H1 (cell line): Measurements from ENCODE around the gene PTRH1. TPM values are rescaled to one million over a fixed set of nuclear protein-coding genes. Genes with fewer than 3 reads are reported as not detected.
A peak's percentile ranks its signal among the peaks of the same experiment; 100 is the strongest.

Experiments
- CTCF ChIA-PET: fragments of 300-600 bp; sonication (Branson Sonifier 250); formaldehyde crosslinking; loops from one replicate; lab custom pipeline; 2021; ENCODE audit not compliant: partially characterized antibody; lab: Charles Lee
- POLR2A ChIA-PET: fragments of 300-600 bp; sonication (Branson Sonifier 250); formaldehyde crosslinking; loops from one replicate; lab custom pipeline; 2021; ENCODE audit warnings: inconsistent platforms; ENCODE audit not compliant: partially characterized antibody; lab: Charles Lee
- DNase-seq, 2 experiments: peaks; one replicate each; pipeline versions ENCODE4 v3.0.0 to v3.0.0-alpha.2; 2010 to 2022; ENCODE audit warnings: low spot score in 2 of 2, low read depth in 1 of 2, mixed read lengths in 1 of 2
- FAIRE-seq: peaks from 2 replicates; lab custom pipeline; 2011; peaks lifted over from hg19 to GRCh38; lab: Jason Lieb, UNC
- H2AFZ ChIP-seq: 2 replicates; pipeline ENCODE4 v1.8.1; 2012; ENCODE audit warnings: low read length, inconsistent platforms
- H2AK5ac ChIP-seq: 2 replicates; pipeline ENCODE4 v1.6.1; 2013; ENCODE audit warnings: low read depth, low read length
- H2BK120ac ChIP-seq: replicated peaks from 2 replicates; pipeline ENCODE3; 2013; ENCODE audit warnings: low read depth, low read length, inconsistent platforms
- H2BK12ac ChIP-seq: 2 replicates; pipeline ENCODE4 v1.6.1; 2013; ENCODE audit warnings: low read depth, low read length
- H2BK15ac ChIP-seq: 2 replicates; pipeline ENCODE4 v1.6.1; 2013; ENCODE audit warnings: low read length
- H2BK20ac ChIP-seq: 2 replicates; pipeline ENCODE4 v1.6.1; 2013; ENCODE audit warnings: low read length
- H2BK5ac ChIP-seq: 2 replicates; pipeline ENCODE4 v1.6.1; 2013; ENCODE audit warnings: low read depth, low read length
- H3K14ac ChIP-seq: 2 replicates; pipeline ENCODE4 v1.6.1; 2013; ENCODE audit warnings: inconsistent platforms; ENCODE audit not compliant: insufficient read length
- H3K18ac ChIP-seq: 2 replicates; pipeline ENCODE4 v1.6.1; 2013; ENCODE audit warnings: low read length; ENCODE audit errors: extremely low read depth
- H3K23ac ChIP-seq: 2 replicates; pipeline ENCODE4 v1.6.1; 2013; ENCODE audit warnings: inconsistent platforms; ENCODE audit not compliant: insufficient read length
- H3K23me2 ChIP-seq: 2 replicates; pipeline ENCODE4 v1.6.1; 2013; ENCODE audit warnings: low read depth, low read length
- H3K27ac ChIP-seq: 2 replicates; pipeline ENCODE4 v1.6.1; 2011; ENCODE audit warnings: low read depth, low read length, inconsistent platforms
- H3K27me3 ChIP-seq, 4 experiments: replicated peaks in 1 of 4; 1 replicate in 1 of 4; 2 replicates in 3 of 4; pipeline versions ENCODE4 v1.6.1 to v1.8.1; 2011 to 2013; ENCODE audit warnings: low read length in 3 of 4, mild to moderate bottlenecking in 3 of 4, inconsistent platforms in 2 of 4, mixed read lengths in 2 of 4, moderate library complexity in 1 of 4; ENCODE audit not compliant: control insufficient read depth in 3 of 4, insufficient read depth in 3 of 4; ENCODE audit errors: extremely low read depth in 1 of 4
- H3K36me3 ChIP-seq, 4 experiments: 2 replicates each; pipeline versions ENCODE4 v1.6.1 to v1.8.1; 2011 to 2013; ENCODE audit warnings: mild to moderate bottlenecking in 4 of 4, low read length in 3 of 4, moderate library complexity in 2 of 4, control low read depth in 1 of 4, inconsistent platforms in 1 of 4; ENCODE audit not compliant: insufficient read depth in 4 of 4, control insufficient read depth in 2 of 4
- H3K4ac ChIP-seq: replicated peaks from 2 replicates; pipeline ENCODE3; 2013; ENCODE audit warnings: low read length, low read depth, mixed read lengths, inconsistent platforms; ENCODE audit not compliant: insufficient read length
- H3K4me1 ChIP-seq, 4 experiments: replicated peaks in 1 of 4; 1 replicate in 1 of 4; 2 replicates in 3 of 4; pipeline versions ENCODE4 v1.6.1 to v1.8.1; 2011 to 2013; ENCODE audit warnings: low read length in 3 of 4, inconsistent platforms in 2 of 4, mixed read lengths in 1 of 4; ENCODE audit not compliant: insufficient read depth in 4 of 4, control insufficient read depth in 3 of 4
- H3K4me2 ChIP-seq, 2 experiments: 2 replicates each; pipeline versions ENCODE4 v1.6.1 to v1.8.1; 2011 to 2013; ENCODE audit warnings: low read depth in 2 of 2, low read length in 2 of 2, control low read depth in 1 of 2, inconsistent platforms in 1 of 2, mild to moderate bottlenecking in 1 of 2; ENCODE audit not compliant: insufficient read depth in 1 of 2
- H3K4me3 ChIP-seq, 4 experiments: fragments of 200-600, 300-600 bp in 1 of 4; sonication (generic), shearing (Covaris generic), sonication (Bioruptor Twin) in 1 of 4; 2 replicates each; pipeline versions ENCODE4 v1.5.1 to v1.8.1; 2011 to 2016; ENCODE audit warnings: low read length in 4 of 4, low read depth in 3 of 4, control low read depth in 2 of 4, inconsistent platforms in 2 of 4, mild to moderate bottlenecking in 2 of 4, mixed read lengths in 1 of 4, moderate library complexity in 1 of 4; ENCODE audit not compliant: insufficient read depth in 2 of 4; ENCODE audit errors: extremely low read depth in 1 of 4
- H3K56ac ChIP-seq: replicated peaks from 2 replicates; pipeline ENCODE3; 2013; ENCODE audit warnings: low read depth, mild to moderate bottlenecking, mixed read lengths, low read length, inconsistent platforms; ENCODE audit not compliant: insufficient read length
- H3K79me1 ChIP-seq: 2 replicates; pipeline ENCODE4 v1.6.1; 2013; ENCODE audit warnings: low read depth, low read length, control low read depth
- H3K79me2 ChIP-seq, 2 experiments: 2 replicates each; pipeline versions ENCODE4 v1.6.1 to v1.8.1; 2012 to 2013; ENCODE audit warnings: low read length in 2 of 2, mild to moderate bottlenecking in 2 of 2, inconsistent platforms in 1 of 2; ENCODE audit not compliant: insufficient read depth in 2 of 2, control insufficient read depth in 1 of 2
- H3K9ac ChIP-seq, 4 experiments: replicated peaks in 1 of 4; 1 replicate in 1 of 4; 2 replicates in 3 of 4; pipeline versions ENCODE4 v1.6.1 to v1.8.1; 2011 to 2013; ENCODE audit warnings: low read depth in 3 of 4, low read length in 3 of 4, control low read depth in 2 of 4, mild to moderate bottlenecking in 2 of 4, moderate library complexity in 2 of 4, inconsistent platforms in 1 of 4; ENCODE audit errors: extremely low read depth in 1 of 4
- H3K9me3 ChIP-seq, 2 experiments: 2 replicates each; pipeline versions ENCODE4 v1.6.1 to v1.8.1; 2012 to 2013; ENCODE audit warnings: mild to moderate bottlenecking in 2 of 2, moderate library complexity in 2 of 2, control low read depth in 1 of 2, inconsistent platforms in 1 of 2, low read depth in 1 of 2, low read length in 1 of 2, mixed read lengths in 1 of 2; ENCODE audit not compliant: insufficient read depth in 2 of 2
- H4K20me1 ChIP-seq, 2 experiments: replicated peaks in 1 of 2; 2 replicates each; pipeline versions ENCODE3 to v1.8.1; 2011 to 2013; ENCODE audit warnings: inconsistent platforms in 2 of 2, low read length in 2 of 2, mild to moderate bottlenecking in 1 of 2; ENCODE audit not compliant: insufficient read depth in 2 of 2, control insufficient read depth in 1 of 2
- H4K5ac ChIP-seq: 2 replicates; pipeline ENCODE4 v1.6.1; 2013; ENCODE audit warnings: low read length, low read depth, mixed read lengths, inconsistent platforms; ENCODE audit not compliant: insufficient read length
- H4K8ac ChIP-seq: 2 replicates; pipeline ENCODE4 v1.8.0; 2013; ENCODE audit warnings: mild to moderate bottlenecking, moderate library complexity, low read length, inconsistent platforms; ENCODE audit not compliant: insufficient read depth; ENCODE audit errors: extremely low read depth
- H4K91ac ChIP-seq: replicated peaks from 2 replicates; pipeline ENCODE3; 2013; ENCODE audit warnings: low read length, mixed read lengths, inconsistent platforms; ENCODE audit not compliant: insufficient read length
- CTCF ChIP-seq, 3 experiments: IDR thresholded peaks; 1 replicate in 2 of 3; 2 replicates in 1 of 3; pipeline versions ENCODE4 v1.5.1 to v1.6.1; 2011; ENCODE audit warnings: low read length in 3 of 3, mild to moderate bottlenecking in 3 of 3, inconsistent platforms in 2 of 3, low read depth in 1 of 3, moderate library complexity in 1 of 3; ENCODE audit not compliant: insufficient read depth in 1 of 3; ENCODE audit errors: control extremely low read depth in 1 of 3
- JUN ChIP-seq: IDR thresholded peaks from 2 replicates; pipeline ENCODE4 v1.6.1; 2011; ENCODE audit warnings: low read depth, mild to moderate bottlenecking, improper control_type of control experiment, low read length
- WGBS, 2 experiments: shearing (Covaris generic) in 1 of 2; methylation state at CpG; one replicate each; pipeline versions ENCODE4 v1.1.6 to v1.1.7; 2013 to 2015; ENCODE audit warnings: low lambda C conversion rate in 2 of 2, mixed read lengths in 2 of 2, inconsistent platforms in 1 of 2, low coverage in 1 of 2, missing lambda C conversion rate in 1 of 2; ENCODE audit not compliant: insufficient replicate concordance in 2 of 2, insufficient coverage in 1 of 2, insufficient read length in 1 of 2; ENCODE audit errors: extremely low coverage in 1 of 2, missing lambda C conversion rate in 1 of 2; 5-methylcytosine and 5-hydroxymethylcytosine counted together
- polyA plus RNA-seq, 7 experiments: library from polyadenylated mRNA; depleted of rRNA in 3 of 7; stranded (reverse) in 5 of 7; unstranded in 2 of 7; fragments of >200 nt in 5 of 7; fragments of 200-250 nt in 2 of 7; gene quantifications; 1 replicate in 5 of 7; 2 replicates in 1 of 7; 4 replicates in 1 of 7; pipeline versions ENCODE4 v1.2.1 to v1.2.3, GENCODE V29; 2011 to 2013; ENCODE audit warnings: missing spikeins in 2 of 7, mixed read lengths in 2 of 7
- total RNA-seq: library from RNA; stranded (reverse); fragmentation: NEBNext Ultra II Directional; extraction: Animal tissue kit (Norgen Biotek cat#: 25700); gene quantifications from 2 replicates; pipeline ENCODE4 v1.2.1, GENCODE V29; 2021

Gene PTRH1
- total and polyA plus RNA-seq, 2 of the 8 experiments (the other 6 are each of a cell fraction or from before 2014, with no cell fraction given): 11.1 to 19.8 TPM

- Histone ChIP-seq H3K27ac (no peak overlapping the region), H3K23ac (no peak overlapping the region), H3K56ac (no peak overlapping the region), H3K4me1 (no peaks in the 10 kb centered on the region; a peak in 2 of 7 replicates), H2AK5ac (no peak overlapping the region), H3K27me3 (peaks cover 0 to under 1% (median under 1%) of the 10 kb centered on the region in 4 experiments; a peak in 1 of 7 replicates), H2BK5ac (no peak overlapping the region), H3K9ac (no peak overlapping the region), H3K18ac (no peak overlapping the region), H3K36me3 (no peaks in the 10 kb centered on the region; a peak in 2 of 8 replicates), H4K91ac (no peak overlapping the region), H2BK12ac (no peak overlapping the region), H3K79me2 (no peaks in the 10 kb centered on the region), H3K4me2 (no peak overlapping the region), H2AFZ (no peak overlapping the region), H3K9me3 (no peaks in the 10 kb centered on the region), H3K23me2 (peaks cover 4% of the 10 kb centered on the region; the same call in 1 of the 2 replicates), H4K20me1 (peaks cover 3 to 9% of the 10 kb centered on the region in 2 experiments), H2BK20ac (no peak overlapping the region), H4K5ac (no peak overlapping the region), H3K79me1 (no peaks in the 10 kb centered on the region), H3K4ac (no peak overlapping the region), H4K8ac (no peak overlapping the region), H3K14ac (no peak overlapping the region), H2BK120ac (no peak overlapping the region), H3K4me3 (no peak overlapping the region), H2BK15ac (no peak overlapping the region)
- POLR2A ChIA-PET: interaction anchor here (1.0 to 1.3 kb wide), 3 partner anchors 37 to 46 kb away, joined by 3 to 4 read pairs (median 4); partner anchors contain the start of gene CDK9
- FAIRE-seq (no peak), DNase-seq (no peak)
- TF ChIP-seq JUN: no peak
- TF ChIP-seq CTCF (IDR thresholded peaks at IDR 0.05; ENCODE audit: control extremely low read depth in 1 of 3, insufficient read depth in 1 of 3, low read depth in 1 of 3, low read length in 3 of 3): peak in 2 of 3 experiments; percentile 17 to 24; a peak in 3 of 4 replicates
- CTCF ChIA-PET: interaction anchor here (0.6 to 3.3 kb wide), 6 partner anchors 16 to 81 kb away, joined by 3 to 8 read pairs (median 4); no protein-coding TSS in a partner anchor
- 82% methylated on average over 15 of the region's 15 CpGs; no CpG with 5 or more reads in 1 of the 2 experiments for WGBS, 2 experiments
Observed at GRCh38 chr9:127746959-127747569, 31.6 kb upstream of the PTRH1 start.
